ENCODE data around the gene NCR3LG1. TPM values are rescaled to one million over a fixed set of nuclear protein-coding genes. Genes with fewer than 3 reads are reported as not detected.

NCR3LG1 gene
- total and polyA plus RNA-seq, 2 donors from 2014 or later, result 0.71 to 4.5 TPM

- FAIRE-seq (no peak), DNase-seq (peak; percentile 21 to 84 (median 35))
- Histone ChIP-seq H3K27me3 (ENCODE audit: control insufficient read depth, insufficient read depth, low read length) (no peaks in the 10 kb centered on the region), H3K36me3 (ENCODE audit: control insufficient read depth in 2 of 3, insufficient read depth in 3 of 3, low read length in 3 of 3) (no peaks in the 10 kb centered on the region), H3K4me3 (ENCODE audit: low read length in 3 of 3) (peak within 1 kb of the TSS in 2 of 3 donors; percentile 35 to 58), H3K4me1 (ENCODE audit: control insufficient read depth in 2 of 3, insufficient read depth in 2 of 3, low read depth in 1 of 3, low read length in 3 of 3) (peaks cover 0 to 6% (median 0%) of the 10 kb centered on the region in 3 donors), H3K9me3 (ENCODE audit: control insufficient read depth in 2 of 3, insufficient read depth in 1 of 3, low read length in 3 of 3) (no peaks in the 10 kb centered on the region), H3K27ac (ENCODE audit: low read depth in 2 of 2, low read length in 2 of 2) (no peak within 1 kb of the TSS), H3K9ac (ENCODE audit: low read length in 3 of 3) (no peak within 1 kb of the TSS)
- TF ChIP-seq, protein P1, sequence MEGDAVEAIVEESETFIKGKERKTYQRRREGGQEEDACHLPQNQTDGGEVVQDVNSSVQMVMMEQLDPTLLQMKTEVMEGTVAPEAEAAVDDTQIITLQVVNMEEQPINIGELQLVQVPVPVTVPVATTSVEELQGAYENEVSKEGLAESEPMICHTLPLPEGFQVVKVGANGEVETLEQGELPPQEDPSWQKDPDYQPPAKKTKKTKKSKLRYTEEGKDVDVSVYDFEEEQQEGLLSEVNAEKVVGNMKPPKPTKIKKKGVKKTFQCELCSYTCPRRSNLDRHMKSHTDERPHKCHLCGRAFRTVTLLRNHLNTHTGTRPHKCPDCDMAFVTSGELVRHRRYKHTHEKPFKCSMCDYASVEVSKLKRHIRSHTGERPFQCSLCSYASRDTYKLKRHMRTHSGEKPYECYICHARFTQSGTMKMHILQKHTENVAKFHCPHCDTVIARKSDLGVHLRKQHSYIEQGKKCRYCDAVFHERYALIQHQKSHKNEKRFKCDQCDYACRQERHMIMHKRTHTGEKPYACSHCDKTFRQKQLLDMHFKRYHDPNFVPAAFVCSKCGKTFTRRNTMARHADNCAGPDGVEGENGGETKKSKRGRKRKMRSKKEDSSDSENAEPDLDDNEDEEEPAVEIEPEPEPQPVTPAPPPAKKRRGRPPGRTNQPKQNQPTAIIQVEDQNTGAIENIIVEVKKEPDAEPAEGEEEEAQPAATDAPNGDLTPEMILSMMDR (IDR thresholded peaks at IDR 0.05; ENCODE audit: borderline replicate concordance, extremely low read depth, insufficient read depth), result no peak
- intact Hi-C loops (cut with DNase I), result no loop called here
Observed at GRCh38 chr11:17388609-17389210, 37.1 kb downstream of the NCR3LG1 start, which contains the start of gene KCNJ11. TSS of gene KCNJ11 (minus strand) at chr11:17388659. CDS start at chr11:17388091, 568 bp downstream.

- FAIRE-seq (no peak), DNase-seq (peak; percentile 87 to 93 (median 89))
- no peaks in the 10 kb centered on the region for H3K36me3 ChIP-seq (ENCODE audit: control insufficient read depth in 2 of 3, insufficient read depth in 3 of 3, low read length in 3 of 3)
- H3K27me3 ChIP-seq (ENCODE audit: control insufficient read depth, insufficient read depth, low read length), result no peaks in the 10 kb centered on the region
- H3K9me3 ChIP-seq (ENCODE audit: control insufficient read depth in 2 of 3, insufficient read depth in 1 of 3, low read length in 3 of 3), result no peaks in the 10 kb centered on the region
- intact Hi-C loops (cut with DNase I), result no loop called here
- H3K9ac ChIP-seq (ENCODE audit: low read length in 3 of 3), result no peak overlapping the region
- H3K4me3 ChIP-seq (ENCODE audit: low read length in 3 of 3), result peak overlapping the region; percentile 12 to 58 (median 35)
- H3K27ac ChIP-seq (ENCODE audit: low read depth in 2 of 2, low read length in 2 of 2), result no peak overlapping the region
- TF ChIP-seq, protein P1 (IDR thresholded peaks at IDR 0.05; ENCODE audit: borderline replicate concordance, extremely low read depth, insufficient read depth), result peak; percentile 47
- H3K4me1 ChIP-seq (ENCODE audit: control insufficient read depth in 2 of 3, insufficient read depth in 2 of 3, low read depth in 1 of 3, low read length in 3 of 3), result peaks cover 0 to 6% (median 0%) of the 10 kb centered on the region in 3 donors
Observed at GRCh38 chr11:17389211-17389956, 37.8 kb downstream of the NCR3LG1 start.

DNA sequence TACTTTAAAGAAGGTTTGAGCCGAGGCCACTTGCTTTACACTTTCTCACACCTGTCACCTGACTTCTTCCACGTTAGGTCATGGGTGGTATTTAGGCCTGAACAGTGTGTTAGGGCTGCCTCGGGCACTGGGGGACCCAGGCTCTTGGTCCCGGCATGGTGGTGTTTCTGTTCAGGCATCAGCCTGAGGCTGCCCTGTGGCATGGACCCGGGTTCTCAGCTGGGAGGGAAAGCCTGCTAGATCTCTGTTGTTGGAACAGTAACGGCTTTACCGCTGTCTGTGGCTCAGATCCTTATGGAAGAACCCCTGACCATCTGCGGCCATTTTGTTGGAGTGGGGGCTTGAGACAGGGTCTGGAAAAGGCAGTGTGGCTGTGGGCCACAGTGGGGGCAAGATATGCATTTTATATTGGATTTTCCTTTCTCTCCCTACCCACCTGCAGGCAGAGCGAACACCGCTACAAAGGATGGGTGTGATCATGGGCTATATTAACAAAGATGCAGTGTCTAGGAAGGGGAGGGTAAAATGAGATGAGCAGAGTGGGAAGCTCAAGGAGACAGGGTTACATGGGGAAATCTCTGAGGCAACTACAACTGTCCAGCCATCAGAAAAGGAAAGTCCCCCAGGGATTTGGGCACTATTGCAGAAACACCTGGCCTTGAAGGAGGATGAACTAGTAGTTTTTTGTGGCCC, 38.5 kb downstream of the NCR3LG1 start:
- peak overlapping the region in 1 of 3 donors; percentile 58 for H3K4me3 ChIP-seq (ENCODE audit: low read length in 3 of 3)
- FAIRE-seq (no peak), DNase-seq (peak in 1 of 5 donors; percentile 56)
- peaks cover 0 to 6% (median 0%) of the 10 kb centered on the region in 3 donors for H3K4me1 ChIP-seq (ENCODE audit: control insufficient read depth in 2 of 3, insufficient read depth in 2 of 3, low read depth in 1 of 3, low read length in 3 of 3)
- H3K27me3 ChIP-seq (ENCODE audit: control insufficient read depth, insufficient read depth, low read length), result no peaks in the 10 kb centered on the region
- no peaks in the 10 kb centered on the region for H3K9me3 ChIP-seq (ENCODE audit: control insufficient read depth in 2 of 3, insufficient read depth in 1 of 3, low read length in 3 of 3)
- intact Hi-C loops (cut with DNase I), result no loop called here
- TF ChIP-seq, protein P1 (IDR thresholded peaks at IDR 0.05; ENCODE audit: borderline replicate concordance, extremely low read depth, insufficient read depth), result no peak
- no peaks in the 10 kb centered on the region for H3K36me3 ChIP-seq (ENCODE audit: control insufficient read depth in 2 of 3, insufficient read depth in 3 of 3, low read length in 3 of 3)
- H3K9ac ChIP-seq (ENCODE audit: low read length in 3 of 3), result no peak overlapping the region
- no peak overlapping the region for H3K27ac ChIP-seq (ENCODE audit: low read depth in 2 of 2, low read length in 2 of 2)
